Body of pancreas (tissue), 4 donors: ENCODE results near the gene TBC1D9B.

Source experiments
- CTCF ChIP-seq, 7 experiments: fragments of 450-650 bp in 4 of 7; fragments of 200-600 bp in 3 of 7; sonication (generic) in 3 of 7; IDR thresholded peaks; one replicate each; pipeline ENCODE4 v1.5.1; 2016 to 2019; ENCODE audit warnings: antibody characterized with exemption in 7 of 7
- POLR2A ChIP-seq, 3 donors: fragments of 450-650 bp; IDR thresholded peaks; one replicate each; pipeline ENCODE4 v1.6.1; 2016; ENCODE audit warnings: antibody characterized with exemption in 3 of 3, mild to moderate bottlenecking in 2 of 3

GRCh38 chr5:179893076-179893957, 14.4 kb downstream of the TBC1D9B start:
- TF ChIP-seq CTCF (IDR thresholded peaks at IDR 0.05) (no peak), POLR2A (IDR thresholded peaks at IDR 0.05) (no peak)
